Coronary artery (tissue), 2 donors: ENCODE results near the gene PHF5A.

Experiments
- DNase-seq: peaks from one replicate; pipeline ENCODE4 v3.0.0-alpha.2; 2017; ENCODE audit warnings: low spot score
- H3K27ac ChIP-seq, 2 donors: fragments of 200-600 bp; sonication (generic); one replicate each; pipeline ENCODE4 v1.5.1; 2016 to 2019
- H3K4me3 ChIP-seq: fragments of 200-600 bp; sonication (generic); 2 replicates; pipeline ENCODE4 v1.5.1; 2016; ENCODE audit warnings: mild to moderate bottlenecking, moderate library complexity
- TF ChIP-seq, protein P1 (sequence below): fragments of 200-600 bp; sonication (generic); IDR thresholded peaks from one replicate; pipeline ENCODE4 v1.5.1; 2019; ENCODE audit warnings: antibody characterized with exemption

PHF5A gene

DNA sequence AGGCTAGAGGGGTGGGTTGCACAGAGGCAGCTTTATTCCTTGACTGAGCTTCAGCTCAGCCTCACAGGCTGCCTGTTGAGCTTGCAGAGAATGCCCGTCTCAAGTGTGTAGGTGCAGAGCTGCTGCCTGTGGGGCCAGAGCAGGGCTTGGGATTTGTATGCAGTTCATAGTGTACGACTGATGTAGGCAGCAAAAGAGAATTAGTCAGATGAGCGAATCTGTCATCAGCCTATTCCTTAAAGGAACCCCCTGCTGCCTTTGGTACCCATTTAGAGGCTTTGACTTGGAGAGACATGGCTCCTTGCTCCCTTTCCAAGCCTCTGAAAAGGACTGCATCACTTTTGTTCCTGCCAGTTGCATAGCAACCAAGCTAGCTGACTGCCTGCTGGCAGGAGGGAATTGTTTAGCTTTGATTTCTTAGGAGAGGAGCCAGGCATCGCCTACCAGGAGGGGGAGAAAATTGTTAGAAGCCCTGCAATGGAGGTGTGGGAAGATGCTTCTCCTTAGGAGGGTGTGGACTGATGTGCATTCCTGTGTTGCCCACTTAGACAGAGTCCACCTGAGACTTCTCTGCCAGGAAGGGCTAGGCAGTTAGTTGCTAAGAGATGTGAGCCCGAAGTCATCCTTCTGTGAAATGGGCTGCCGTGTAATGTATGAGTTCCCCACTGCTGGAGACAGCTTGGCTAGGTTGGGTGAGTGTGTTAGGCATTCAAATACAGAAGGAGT lies 11.3 kb upstream of the PHF5A start:
- H3K4me3 ChIP-seq: peak overlapping the region; percentile 17
- peak overlapping the region; percentile 90 to 96 for H3K27ac ChIP-seq
- DNase-seq: no peak
- TF ChIP-seq, protein P1, sequence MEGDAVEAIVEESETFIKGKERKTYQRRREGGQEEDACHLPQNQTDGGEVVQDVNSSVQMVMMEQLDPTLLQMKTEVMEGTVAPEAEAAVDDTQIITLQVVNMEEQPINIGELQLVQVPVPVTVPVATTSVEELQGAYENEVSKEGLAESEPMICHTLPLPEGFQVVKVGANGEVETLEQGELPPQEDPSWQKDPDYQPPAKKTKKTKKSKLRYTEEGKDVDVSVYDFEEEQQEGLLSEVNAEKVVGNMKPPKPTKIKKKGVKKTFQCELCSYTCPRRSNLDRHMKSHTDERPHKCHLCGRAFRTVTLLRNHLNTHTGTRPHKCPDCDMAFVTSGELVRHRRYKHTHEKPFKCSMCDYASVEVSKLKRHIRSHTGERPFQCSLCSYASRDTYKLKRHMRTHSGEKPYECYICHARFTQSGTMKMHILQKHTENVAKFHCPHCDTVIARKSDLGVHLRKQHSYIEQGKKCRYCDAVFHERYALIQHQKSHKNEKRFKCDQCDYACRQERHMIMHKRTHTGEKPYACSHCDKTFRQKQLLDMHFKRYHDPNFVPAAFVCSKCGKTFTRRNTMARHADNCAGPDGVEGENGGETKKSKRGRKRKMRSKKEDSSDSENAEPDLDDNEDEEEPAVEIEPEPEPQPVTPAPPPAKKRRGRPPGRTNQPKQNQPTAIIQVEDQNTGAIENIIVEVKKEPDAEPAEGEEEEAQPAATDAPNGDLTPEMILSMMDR: no peak

DNA sequence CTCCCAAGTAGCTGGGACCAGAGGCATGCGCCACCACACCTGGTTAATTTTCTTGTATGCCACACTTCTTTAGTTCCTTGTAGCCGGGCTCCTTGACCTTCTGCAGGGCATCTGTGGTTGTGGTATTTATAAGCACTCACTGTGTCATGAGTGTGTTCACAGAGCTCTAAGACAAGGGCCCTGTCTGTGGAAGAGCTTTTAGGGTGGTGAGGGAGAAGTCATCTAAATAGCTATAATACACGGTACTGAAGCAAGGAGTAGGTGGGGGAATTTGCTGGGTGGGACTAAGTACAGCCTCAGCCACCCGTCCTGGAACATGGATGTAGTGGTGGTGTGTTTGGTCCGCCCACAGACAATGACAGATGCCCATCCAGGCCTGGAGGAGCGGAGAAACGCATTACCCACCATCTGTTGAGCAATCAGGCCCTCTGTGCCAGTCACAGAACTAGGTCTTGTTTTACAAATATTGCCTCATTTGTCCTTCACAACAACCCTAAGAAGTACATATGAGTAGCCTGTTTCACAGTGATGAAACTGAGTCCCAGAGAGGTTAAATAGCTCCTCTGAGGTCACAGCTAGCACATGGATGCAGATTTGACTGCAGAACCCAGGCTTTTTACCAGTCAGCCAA lies 10.5 kb upstream of the PHF5A start:
- peak overlapping the region; percentile 90 to 96 for H3K27ac ChIP-seq
- no peak overlapping the region for H3K4me3 ChIP-seq
- TF ChIP-seq, protein P1: no peak
- no peak for DNase-seq

DNA sequence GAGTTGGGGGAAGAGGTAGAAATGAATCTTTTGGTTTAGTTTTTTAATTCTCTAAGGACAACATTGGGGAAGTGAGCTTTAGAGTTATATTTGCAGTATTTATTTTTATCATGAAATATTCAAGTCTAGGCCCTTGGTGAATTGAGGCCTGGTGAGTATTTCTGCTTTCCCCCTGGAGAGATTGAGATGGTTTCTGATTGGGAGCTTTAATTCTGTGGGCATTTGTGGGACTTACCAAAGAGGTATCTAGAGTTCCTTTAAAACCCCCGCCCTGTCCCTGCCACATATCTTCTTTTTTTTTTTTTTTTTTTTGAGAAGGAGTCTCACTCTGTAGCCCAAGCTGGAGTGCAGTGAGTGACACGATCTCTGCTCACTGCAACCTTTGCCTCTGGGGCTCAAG lies 10.0 kb upstream of the PHF5A start:
- Histone ChIP-seq H3K27ac (peak overlapping the region; percentile 90 to 96), H3K4me3 (no peak overlapping the region)
- TF ChIP-seq, protein P1: no peak
- no peak for DNase-seq

DNA sequence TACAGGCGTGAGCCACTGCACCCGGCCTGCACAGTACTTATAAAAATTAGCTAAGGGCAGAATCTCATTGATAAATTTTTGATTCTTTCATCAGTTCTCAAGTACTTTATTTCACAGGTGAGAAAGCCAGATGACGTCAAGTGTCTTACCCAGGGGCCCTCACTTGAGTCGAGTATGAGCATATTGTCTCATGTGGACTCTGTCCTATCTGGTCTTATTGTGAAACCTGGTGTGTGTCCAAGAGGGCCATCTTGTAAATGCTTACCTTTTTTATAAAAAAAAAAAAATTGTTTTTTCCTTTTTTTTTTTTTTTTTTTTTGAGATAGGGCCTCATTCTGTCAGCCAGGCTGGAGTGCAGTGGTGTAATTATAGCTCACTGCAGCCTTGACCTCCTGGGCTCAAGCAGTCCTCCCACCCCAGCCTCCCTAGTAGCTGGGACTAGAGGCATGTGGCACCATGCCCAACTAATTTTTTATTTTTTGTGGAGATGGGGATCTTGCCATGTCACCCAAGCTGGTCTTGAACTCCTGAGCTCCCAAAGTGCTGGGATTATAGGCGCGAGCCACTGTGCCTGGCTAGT lies 6.5 kb upstream of the PHF5A start:
- Histone ChIP-seq H3K27ac (no peak overlapping the region), H3K4me3 (no peak overlapping the region)
- TF ChIP-seq, protein P1: no peak
- DNase-seq: no peak

DNA sequence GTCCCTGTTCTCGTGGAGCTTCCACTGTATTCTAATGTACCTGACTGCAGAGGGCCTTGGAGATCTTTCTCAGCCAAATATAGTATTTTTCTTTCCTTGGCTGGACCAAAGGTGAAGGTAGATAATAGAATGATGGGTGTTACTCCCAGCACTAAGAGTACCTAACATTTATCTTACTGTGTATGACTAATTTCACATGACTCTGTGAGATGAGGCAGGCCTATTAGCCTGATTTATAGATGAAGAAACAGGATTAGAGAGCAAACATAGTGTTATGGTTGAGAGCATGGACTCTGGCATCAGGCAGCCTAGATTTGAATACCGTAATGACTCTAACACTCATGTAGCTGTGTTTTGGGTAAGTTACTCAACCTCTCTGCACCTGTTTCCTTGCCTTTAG lies 3.1 kb upstream of the PHF5A start:
- no peak overlapping the region for H3K4me3 ChIP-seq
- no peak for DNase-seq
- no peak overlapping the region for H3K27ac ChIP-seq
- TF ChIP-seq, protein P1: no peak

DNA sequence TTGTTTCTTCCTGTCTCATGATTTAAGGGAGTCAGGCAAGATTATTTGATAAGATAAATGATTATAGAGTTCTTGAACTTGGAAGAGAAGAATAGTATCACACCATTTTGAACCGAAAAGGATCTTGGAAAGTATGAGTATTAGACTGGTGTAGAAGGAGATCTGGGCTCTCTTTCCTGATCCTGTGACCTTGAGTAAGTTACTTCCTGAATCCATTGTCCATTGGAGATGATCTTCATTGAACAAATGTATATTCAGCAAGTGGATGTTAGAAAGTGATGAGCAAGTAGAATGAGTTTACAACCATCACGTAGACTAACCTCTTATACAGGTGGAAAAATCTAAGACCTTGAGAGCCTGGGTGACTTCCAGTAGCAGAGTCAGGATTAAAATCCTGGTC lies 2.4 kb upstream of the PHF5A start:
- TF ChIP-seq, protein P1: no peak
- DNase-seq: no peak
- H3K4me3 ChIP-seq: no peak overlapping the region
- H3K27ac ChIP-seq: no peak overlapping the region
